Measurements from ENCODE around the gene BMPR1B. TPM values are rescaled to one million over a fixed set of nuclear protein-coding genes. Genes with fewer than 3 reads are reported as not detected.

BMPR1B gene
- total RNA-seq, 1 experiment from 2014 or later: 0.62 TPM

DNA sequence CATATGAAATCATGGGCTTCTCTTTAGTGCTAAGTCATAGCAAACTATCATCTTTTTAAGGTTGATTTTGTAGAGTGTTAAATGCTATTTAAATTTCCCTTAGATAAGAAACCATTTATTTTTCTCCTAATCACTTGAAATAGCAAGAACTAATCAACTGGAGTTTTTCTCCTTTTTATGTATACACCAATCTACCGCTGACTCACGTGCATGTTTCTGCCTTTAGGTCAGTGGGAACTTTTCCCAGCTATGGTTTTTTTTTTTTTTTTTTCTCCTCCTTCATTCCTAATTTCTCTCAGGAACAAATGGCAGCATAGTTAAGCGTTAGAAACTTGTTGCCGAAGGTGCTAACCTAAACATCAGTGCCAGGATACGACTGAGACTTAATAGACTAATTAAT lies 176.4 kb downstream of the BMPR1B start:
- in situ Hi-C loops (cut with HindIII; ENCODE audit: low pct_unique_long_range_greater_than_20kb, low sequenced_read_pairs) (no loop called here), intact Hi-C loops (cut with micrococcal nuclease; ENCODE audit: unreplicated experiment) (no loop called here)
- DNase-seq (ENCODE audit: low read depth, low spot score) (no peak), ATAC-seq (no peak)
- ChIA-PET CTCF (no interaction called here), POLR2A (no interaction called here)
- no peaks in the 10 kb centered on the region for H3K9me3 ChIP-seq (ENCODE audit: control insufficient read depth, insufficient read depth, low read depth, low read length)
- no peak overlapping the region for H3K27ac ChIP-seq (ENCODE audit: low read length)
- H3K4me1 ChIP-seq (ENCODE audit: control insufficient read depth, insufficient read depth, low read length): no peaks in the 10 kb centered on the region
- H3K36me3 ChIP-seq (ENCODE audit: control insufficient read depth, insufficient read depth, low read length): no peaks in the 10 kb centered on the region
- no peaks in the 10 kb centered on the region for H3K27me3 ChIP-seq (ENCODE audit: control insufficient read depth, insufficient read depth, low read length)
- H3K4me3 ChIP-seq (ENCODE audit: low read depth in 2 of 2, low read length in 2 of 2): no peak overlapping the region
- TF ChIP-seq, protein P1, sequence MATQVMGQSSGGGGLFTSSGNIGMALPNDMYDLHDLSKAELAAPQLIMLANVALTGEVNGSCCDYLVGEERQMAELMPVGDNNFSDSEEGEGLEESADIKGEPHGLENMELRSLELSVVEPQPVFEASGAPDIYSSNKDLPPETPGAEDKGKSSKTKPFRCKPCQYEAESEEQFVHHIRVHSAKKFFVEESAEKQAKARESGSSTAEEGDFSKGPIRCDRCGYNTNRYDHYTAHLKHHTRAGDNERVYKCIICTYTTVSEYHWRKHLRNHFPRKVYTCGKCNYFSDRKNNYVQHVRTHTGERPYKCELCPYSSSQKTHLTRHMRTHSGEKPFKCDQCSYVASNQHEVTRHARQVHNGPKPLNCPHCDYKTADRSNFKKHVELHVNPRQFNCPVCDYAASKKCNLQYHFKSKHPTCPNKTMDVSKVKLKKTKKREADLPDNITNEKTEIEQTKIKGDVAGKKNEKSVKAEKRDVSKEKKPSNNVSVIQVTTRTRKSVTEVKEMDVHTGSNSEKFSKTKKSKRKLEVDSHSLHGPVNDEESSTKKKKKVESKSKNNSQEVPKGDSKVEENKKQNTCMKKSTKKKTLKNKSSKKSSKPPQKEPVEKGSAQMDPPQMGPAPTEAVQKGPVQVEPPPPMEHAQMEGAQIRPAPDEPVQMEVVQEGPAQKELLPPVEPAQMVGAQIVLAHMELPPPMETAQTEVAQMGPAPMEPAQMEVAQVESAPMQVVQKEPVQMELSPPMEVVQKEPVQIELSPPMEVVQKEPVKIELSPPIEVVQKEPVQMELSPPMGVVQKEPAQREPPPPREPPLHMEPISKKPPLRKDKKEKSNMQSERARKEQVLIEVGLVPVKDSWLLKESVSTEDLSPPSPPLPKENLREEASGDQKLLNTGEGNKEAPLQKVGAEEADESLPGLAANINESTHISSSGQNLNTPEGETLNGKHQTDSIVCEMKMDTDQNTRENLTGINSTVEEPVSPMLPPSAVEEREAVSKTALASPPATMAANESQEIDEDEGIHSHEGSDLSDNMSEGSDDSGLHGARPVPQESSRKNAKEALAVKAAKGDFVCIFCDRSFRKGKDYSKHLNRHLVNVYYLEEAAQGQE (IDR thresholded peaks at IDR 0.05; ENCODE audit: insufficient read depth in 1 of 2, low read depth in 2 of 2, low read length in 1 of 2): no peak
- TF ChIP-seq POLR2AphosphoS5 (IDR thresholded peaks at IDR 0.05; ENCODE audit: low read depth, low read length) (no peak), SIN3A (IDR thresholded peaks at IDR 0.05; ENCODE audit: borderline replicate concordance, insufficient read depth, low read depth, low read length) (no peak), TCF7L2 (IDR thresholded peaks at IDR 0.05; ENCODE audit: low read depth, low read length) (no peak)
- TF ChIP-seq, protein P2, sequence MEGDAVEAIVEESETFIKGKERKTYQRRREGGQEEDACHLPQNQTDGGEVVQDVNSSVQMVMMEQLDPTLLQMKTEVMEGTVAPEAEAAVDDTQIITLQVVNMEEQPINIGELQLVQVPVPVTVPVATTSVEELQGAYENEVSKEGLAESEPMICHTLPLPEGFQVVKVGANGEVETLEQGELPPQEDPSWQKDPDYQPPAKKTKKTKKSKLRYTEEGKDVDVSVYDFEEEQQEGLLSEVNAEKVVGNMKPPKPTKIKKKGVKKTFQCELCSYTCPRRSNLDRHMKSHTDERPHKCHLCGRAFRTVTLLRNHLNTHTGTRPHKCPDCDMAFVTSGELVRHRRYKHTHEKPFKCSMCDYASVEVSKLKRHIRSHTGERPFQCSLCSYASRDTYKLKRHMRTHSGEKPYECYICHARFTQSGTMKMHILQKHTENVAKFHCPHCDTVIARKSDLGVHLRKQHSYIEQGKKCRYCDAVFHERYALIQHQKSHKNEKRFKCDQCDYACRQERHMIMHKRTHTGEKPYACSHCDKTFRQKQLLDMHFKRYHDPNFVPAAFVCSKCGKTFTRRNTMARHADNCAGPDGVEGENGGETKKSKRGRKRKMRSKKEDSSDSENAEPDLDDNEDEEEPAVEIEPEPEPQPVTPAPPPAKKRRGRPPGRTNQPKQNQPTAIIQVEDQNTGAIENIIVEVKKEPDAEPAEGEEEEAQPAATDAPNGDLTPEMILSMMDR (IDR thresholded peaks at IDR 0.05): no peak
- no TSS peak for BruUV-seq (replicated peaks)

DNA sequence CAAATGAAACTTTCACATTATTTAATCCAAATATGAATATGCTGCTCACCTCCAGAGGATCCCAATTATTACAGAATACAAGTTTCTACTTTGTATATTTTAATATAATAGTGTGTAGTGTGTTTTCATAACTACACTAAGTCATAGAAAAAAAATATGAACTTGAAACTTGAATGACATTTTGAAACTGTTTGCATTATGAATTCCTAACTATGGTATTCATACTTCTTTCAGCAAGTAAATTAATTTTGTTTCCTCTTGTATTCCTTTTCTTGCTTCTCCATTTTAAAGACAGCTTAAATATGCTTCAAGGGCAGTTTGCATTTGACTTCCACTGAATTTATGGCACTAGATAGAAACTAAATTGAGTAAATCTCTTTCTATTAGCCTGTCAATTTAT lies 177.1 kb downstream of the BMPR1B start:
- intact Hi-C loops (cut with micrococcal nuclease; ENCODE audit: unreplicated experiment): no loop called here
- no peaks in the 10 kb centered on the region for H3K4me1 ChIP-seq (ENCODE audit: control insufficient read depth, insufficient read depth, low read length)
- POLR2A ChIA-PET: no interaction called here
- in situ Hi-C loops (cut with HindIII; ENCODE audit: low pct_unique_long_range_greater_than_20kb, low sequenced_read_pairs): no loop called here
- BruUV-seq (replicated peaks): no TSS peak
- TF ChIP-seq SIN3A (IDR thresholded peaks at IDR 0.05; ENCODE audit: borderline replicate concordance, insufficient read depth, low read depth, low read length) (no peak), TCF7L2 (IDR thresholded peaks at IDR 0.05; ENCODE audit: low read depth, low read length) (no peak), POLR2AphosphoS5 (IDR thresholded peaks at IDR 0.05; ENCODE audit: low read depth, low read length) (no peak)
- TF ChIP-seq, protein P2 (IDR thresholded peaks at IDR 0.05): no peak
- TF ChIP-seq, protein P1 (IDR thresholded peaks at IDR 0.05; ENCODE audit: insufficient read depth in 1 of 2, low read depth in 2 of 2, low read length in 1 of 2): no peak
- no peak overlapping the region for H3K4me3 ChIP-seq (ENCODE audit: low read depth in 2 of 2, low read length in 2 of 2)
- no peaks in the 10 kb centered on the region for H3K27me3 ChIP-seq (ENCODE audit: control insufficient read depth, insufficient read depth, low read length)
- ATAC-seq: no peak
- CTCF ChIA-PET: no interaction called here
- H3K27ac ChIP-seq (ENCODE audit: low read length): no peak overlapping the region
- no peak for DNase-seq (ENCODE audit: low read depth, low spot score)
- H3K9me3 ChIP-seq (ENCODE audit: control insufficient read depth, insufficient read depth, low read depth, low read length): no peaks in the 10 kb centered on the region
- H3K36me3 ChIP-seq (ENCODE audit: control insufficient read depth, insufficient read depth, low read length): no peaks in the 10 kb centered on the region
